Measurements from ENCODE around the gene FKBP3. TPM values are rescaled to one million over a fixed set of nuclear protein-coding genes. Genes with fewer than 3 reads are reported as not detected.

FKBP3 gene
- total RNA-seq, 1 experiment from 2014 or later: 118 TPM

DNA sequence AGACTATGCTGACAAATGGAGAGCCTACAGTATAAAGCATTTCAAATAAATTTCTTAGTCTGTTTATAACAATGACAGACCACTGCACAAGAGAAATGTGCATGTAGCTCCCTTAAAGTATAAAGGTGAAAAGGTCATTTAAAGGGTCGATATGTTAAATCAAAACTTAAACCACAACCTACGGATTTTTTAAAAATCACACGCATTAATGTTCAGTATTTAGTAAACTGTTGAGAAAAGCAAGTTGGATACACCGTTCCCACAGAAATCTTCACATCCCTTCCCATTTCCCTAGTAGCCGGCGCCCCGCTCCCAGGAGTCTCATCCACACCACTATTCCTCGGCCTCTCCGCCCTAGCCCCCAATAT lies 614 bp downstream of the FKBP3 start (continued):
- TF ChIP-seq, protein P1, sequence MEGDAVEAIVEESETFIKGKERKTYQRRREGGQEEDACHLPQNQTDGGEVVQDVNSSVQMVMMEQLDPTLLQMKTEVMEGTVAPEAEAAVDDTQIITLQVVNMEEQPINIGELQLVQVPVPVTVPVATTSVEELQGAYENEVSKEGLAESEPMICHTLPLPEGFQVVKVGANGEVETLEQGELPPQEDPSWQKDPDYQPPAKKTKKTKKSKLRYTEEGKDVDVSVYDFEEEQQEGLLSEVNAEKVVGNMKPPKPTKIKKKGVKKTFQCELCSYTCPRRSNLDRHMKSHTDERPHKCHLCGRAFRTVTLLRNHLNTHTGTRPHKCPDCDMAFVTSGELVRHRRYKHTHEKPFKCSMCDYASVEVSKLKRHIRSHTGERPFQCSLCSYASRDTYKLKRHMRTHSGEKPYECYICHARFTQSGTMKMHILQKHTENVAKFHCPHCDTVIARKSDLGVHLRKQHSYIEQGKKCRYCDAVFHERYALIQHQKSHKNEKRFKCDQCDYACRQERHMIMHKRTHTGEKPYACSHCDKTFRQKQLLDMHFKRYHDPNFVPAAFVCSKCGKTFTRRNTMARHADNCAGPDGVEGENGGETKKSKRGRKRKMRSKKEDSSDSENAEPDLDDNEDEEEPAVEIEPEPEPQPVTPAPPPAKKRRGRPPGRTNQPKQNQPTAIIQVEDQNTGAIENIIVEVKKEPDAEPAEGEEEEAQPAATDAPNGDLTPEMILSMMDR (IDR thresholded peaks at IDR 0.05): no peak
- TF ChIP-seq ZNF232 (CRISPR knock-in tag; IDR thresholded peaks at IDR 0.05) (no peak), GRHL2 (CRISPR knock-in tag; IDR thresholded peaks at IDR 0.05; ENCODE audit: insufficient replicate concordance, severe bottlenecking) (no peak), ETV6 (CRISPR knock-in tag; IDR thresholded peaks at IDR 0.05) (no peak), IRF2 (CRISPR knock-in tag; IDR thresholded peaks at IDR 0.05; ENCODE audit: borderline replicate concordance, low read depth) (no peak)
- TF ChIP-seq, protein P2, sequence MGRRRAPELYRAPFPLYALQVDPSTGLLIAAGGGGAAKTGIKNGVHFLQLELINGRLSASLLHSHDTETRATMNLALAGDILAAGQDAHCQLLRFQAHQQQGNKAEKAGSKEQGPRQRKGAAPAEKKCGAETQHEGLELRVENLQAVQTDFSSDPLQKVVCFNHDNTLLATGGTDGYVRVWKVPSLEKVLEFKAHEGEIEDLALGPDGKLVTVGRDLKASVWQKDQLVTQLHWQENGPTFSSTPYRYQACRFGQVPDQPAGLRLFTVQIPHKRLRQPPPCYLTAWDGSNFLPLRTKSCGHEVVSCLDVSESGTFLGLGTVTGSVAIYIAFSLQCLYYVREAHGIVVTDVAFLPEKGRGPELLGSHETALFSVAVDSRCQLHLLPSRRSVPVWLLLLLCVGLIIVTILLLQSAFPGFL (CRISPR knock-in tag; IDR thresholded peaks at IDR 0.05; ENCODE audit: borderline replicate concordance): no peak

DNA sequence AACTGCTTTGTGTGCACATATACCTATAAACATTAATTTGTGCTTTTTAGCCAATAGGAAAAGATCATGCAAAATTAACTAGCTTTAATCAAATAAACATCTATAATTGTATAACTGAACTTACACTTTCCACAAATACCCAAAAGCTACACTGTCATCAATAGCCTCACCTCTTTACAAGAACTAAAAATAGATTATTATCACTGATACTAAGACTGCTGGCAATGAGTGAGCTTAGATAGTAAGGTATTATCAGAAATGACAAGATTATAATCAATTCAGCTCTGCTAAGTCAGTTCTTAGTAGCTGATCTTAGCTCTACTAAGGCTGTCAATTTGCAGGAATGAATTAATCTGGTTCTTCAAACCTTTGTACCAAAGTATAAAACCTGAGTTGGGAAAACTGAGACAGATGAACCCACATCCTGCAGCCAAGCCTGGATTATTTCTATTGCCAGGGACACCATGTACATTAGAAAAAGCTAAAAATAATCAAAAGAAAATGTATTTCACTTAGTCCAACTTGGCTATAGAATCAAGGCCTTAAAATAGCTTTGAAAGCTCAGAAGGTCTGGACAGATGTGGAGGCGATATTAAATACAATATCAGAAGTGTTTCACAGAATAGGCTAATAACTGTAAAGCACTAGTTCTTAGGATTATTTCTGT lies 5.2 kb downstream of the FKBP3 start:
- Mint-ChIP-seq H3K9me3 (no peaks in the 10 kb centered on the region), H3K27ac (no peak overlapping the region), H3K4me3 (no peak overlapping the region), H3K36me3 (peaks cover 24% of the 10 kb centered on the region), H3K27me3 (ENCODE audit: low read depth) (no peaks in the 10 kb centered on the region), H3K4me1 (peaks cover 6% of the 10 kb centered on the region)
- TF ChIP-seq NFATC4 (CRISPR knock-in tag; IDR thresholded peaks at IDR 0.05) (no peak), ZNF423 (CRISPR knock-in tag; IDR thresholded peaks at IDR 0.05) (no peak), KAT7 (CRISPR knock-in tag; IDR thresholded peaks at IDR 0.05; ENCODE audit: borderline replicate concordance) (no peak), TEAD1 (CRISPR knock-in tag; IDR thresholded peaks at IDR 0.05) (no peak), ESRRA (CRISPR knock-in tag; IDR thresholded peaks at IDR 0.05; ENCODE audit: borderline replicate concordance) (no peak), IRF2 (CRISPR knock-in tag; IDR thresholded peaks at IDR 0.05; ENCODE audit: borderline replicate concordance, low read depth) (no peak)
- TF ChIP-seq, protein P3, sequence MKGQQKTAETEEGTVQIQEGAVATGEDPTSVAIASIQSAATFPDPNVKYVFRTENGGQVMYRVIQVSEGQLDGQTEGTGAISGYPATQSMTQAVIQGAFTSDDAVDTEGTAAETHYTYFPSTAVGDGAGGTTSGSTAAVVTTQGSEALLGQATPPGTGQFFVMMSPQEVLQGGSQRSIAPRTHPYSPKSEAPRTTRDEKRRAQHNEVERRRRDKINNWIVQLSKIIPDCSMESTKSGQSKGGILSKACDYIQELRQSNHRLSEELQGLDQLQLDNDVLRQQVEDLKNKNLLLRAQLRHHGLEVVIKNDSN (CRISPR knock-in tag; IDR thresholded peaks at IDR 0.05): no peak
- TF ChIP-seq, protein P4, sequence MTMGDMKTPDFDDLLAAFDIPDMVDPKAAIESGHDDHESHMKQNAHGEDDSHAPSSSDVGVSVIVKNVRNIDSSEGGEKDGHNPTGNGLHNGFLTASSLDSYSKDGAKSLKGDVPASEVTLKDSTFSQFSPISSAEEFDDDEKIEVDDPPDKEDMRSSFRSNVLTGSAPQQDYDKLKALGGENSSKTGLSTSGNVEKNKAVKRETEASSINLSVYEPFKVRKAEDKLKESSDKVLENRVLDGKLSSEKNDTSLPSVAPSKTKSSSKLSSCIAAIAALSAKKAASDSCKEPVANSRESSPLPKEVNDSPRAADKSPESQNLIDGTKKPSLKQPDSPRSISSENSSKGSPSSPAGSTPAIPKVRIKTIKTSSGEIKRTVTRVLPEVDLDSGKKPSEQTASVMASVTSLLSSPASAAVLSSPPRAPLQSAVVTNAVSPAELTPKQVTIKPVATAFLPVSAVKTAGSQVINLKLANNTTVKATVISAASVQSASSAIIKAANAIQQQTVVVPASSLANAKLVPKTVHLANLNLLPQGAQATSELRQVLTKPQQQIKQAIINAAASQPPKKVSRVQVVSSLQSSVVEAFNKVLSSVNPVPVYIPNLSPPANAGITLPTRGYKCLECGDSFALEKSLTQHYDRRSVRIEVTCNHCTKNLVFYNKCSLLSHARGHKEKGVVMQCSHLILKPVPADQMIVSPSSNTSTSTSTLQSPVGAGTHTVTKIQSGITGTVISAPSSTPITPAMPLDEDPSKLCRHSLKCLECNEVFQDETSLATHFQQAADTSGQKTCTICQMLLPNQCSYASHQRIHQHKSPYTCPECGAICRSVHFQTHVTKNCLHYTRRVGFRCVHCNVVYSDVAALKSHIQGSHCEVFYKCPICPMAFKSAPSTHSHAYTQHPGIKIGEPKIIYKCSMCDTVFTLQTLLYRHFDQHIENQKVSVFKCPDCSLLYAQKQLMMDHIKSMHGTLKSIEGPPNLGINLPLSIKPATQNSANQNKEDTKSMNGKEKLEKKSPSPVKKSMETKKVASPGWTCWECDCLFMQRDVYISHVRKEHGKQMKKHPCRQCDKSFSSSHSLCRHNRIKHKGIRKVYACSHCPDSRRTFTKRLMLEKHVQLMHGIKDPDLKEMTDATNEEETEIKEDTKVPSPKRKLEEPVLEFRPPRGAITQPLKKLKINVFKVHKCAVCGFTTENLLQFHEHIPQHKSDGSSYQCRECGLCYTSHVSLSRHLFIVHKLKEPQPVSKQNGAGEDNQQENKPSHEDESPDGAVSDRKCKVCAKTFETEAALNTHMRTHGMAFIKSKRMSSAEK (CRISPR knock-in tag; IDR thresholded peaks at IDR 0.05; ENCODE audit: borderline replicate concordance): no peak
- TF ChIP-seq, protein P5, sequence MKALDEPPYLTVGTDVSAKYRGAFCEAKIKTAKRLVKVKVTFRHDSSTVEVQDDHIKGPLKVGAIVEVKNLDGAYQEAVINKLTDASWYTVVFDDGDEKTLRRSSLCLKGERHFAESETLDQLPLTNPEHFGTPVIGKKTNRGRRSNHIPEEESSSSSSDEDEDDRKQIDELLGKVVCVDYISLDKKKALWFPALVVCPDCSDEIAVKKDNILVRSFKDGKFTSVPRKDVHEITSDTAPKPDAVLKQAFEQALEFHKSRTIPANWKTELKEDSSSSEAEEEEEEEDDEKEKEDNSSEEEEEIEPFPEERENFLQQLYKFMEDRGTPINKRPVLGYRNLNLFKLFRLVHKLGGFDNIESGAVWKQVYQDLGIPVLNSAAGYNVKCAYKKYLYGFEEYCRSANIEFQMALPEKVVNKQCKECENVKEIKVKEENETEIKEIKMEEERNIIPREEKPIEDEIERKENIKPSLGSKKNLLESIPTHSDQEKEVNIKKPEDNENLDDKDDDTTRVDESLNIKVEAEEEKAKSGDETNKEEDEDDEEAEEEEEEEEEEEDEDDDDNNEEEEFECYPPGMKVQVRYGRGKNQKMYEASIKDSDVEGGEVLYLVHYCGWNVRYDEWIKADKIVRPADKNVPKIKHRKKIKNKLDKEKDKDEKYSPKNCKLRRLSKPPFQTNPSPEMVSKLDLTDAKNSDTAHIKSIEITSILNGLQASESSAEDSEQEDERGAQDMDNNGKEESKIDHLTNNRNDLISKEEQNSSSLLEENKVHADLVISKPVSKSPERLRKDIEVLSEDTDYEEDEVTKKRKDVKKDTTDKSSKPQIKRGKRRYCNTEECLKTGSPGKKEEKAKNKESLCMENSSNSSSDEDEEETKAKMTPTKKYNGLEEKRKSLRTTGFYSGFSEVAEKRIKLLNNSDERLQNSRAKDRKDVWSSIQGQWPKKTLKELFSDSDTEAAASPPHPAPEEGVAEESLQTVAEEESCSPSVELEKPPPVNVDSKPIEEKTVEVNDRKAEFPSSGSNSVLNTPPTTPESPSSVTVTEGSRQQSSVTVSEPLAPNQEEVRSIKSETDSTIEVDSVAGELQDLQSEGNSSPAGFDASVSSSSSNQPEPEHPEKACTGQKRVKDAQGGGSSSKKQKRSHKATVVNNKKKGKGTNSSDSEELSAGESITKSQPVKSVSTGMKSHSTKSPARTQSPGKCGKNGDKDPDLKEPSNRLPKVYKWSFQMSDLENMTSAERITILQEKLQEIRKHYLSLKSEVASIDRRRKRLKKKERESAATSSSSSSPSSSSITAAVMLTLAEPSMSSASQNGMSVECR (CRISPR knock-in tag; IDR thresholded peaks at IDR 0.05; ENCODE audit: borderline replicate concordance): no peak
- TF ChIP-seq, protein P6, sequence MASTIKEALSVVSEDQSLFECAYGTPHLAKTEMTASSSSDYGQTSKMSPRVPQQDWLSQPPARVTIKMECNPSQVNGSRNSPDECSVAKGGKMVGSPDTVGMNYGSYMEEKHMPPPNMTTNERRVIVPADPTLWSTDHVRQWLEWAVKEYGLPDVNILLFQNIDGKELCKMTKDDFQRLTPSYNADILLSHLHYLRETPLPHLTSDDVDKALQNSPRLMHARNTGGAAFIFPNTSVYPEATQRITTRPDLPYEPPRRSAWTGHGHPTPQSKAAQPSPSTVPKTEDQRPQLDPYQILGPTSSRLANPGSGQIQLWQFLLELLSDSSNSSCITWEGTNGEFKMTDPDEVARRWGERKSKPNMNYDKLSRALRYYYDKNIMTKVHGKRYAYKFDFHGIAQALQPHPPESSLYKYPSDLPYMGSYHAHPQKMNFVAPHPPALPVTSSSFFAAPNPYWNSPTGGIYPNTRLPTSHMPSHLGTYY (CRISPR knock-in tag; IDR thresholded peaks at IDR 0.05): no peak
- TF ChIP-seq, protein P7, sequence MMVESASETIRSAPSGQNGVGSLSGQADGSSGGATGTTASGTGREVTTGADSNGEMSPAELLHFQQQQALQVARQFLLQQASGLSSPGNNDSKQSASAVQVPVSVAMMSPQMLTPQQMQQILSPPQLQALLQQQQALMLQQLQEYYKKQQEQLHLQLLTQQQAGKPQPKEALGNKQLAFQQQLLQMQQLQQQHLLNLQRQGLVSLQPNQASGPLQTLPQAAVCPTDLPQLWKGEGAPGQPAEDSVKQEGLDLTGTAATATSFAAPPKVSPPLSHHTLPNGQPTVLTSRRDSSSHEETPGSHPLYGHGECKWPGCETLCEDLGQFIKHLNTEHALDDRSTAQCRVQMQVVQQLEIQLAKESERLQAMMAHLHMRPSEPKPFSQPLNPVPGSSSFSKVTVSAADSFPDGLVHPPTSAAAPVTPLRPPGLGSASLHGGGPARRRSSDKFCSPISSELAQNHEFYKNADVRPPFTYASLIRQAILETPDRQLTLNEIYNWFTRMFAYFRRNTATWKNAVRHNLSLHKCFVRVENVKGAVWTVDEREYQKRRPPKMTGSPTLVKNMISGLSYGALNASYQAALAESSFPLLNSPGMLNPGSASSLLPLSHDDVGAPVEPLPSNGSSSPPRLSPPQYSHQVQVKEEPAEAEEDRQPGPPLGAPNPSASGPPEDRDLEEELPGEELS (CRISPR knock-in tag; IDR thresholded peaks at IDR 0.05): no peak
- no peak for ATAC-seq
- ChIA-PET CTCF (interaction anchor here (1.6 kb wide), 1 partner anchor 215 kb away, joined by 4 read pairs; no protein-coding TSS in a partner anchor), POLR2A (no interaction called here)
- no peak for DNase-seq (ENCODE audit: low spot score)
